ENCODE measurements around the gene UBASH3B.

UBASH3B gene

DNA sequence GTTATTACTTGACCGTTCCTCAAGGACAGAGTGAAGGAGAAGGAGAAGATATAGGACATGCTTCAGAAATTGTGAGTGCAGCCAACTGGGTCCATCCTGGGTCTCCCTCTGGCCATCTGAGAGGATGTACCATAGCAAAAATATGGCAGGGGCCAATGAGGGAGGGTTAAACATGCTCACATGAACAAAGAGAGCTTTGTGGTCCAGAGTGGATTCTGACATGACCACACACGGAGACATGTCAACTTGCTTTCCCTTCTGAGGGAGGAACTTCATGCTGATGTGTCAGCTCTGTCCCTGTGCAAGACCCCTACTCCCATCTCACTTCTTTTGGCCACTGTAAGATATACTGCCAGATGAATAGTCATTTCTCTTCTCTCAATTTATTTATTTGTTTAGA lies 3.0 kb upstream of the UBASH3B start:
- Histone ChIP-seq H3K27me3 (ENCODE audit: insufficient read depth, poor library complexity, severe bottlenecking) (peaks cover 4% of the 10 kb centered on the region), H3K4me3 (replicated peaks; ENCODE audit: insufficient read depth, low read length) (no peak overlapping the region), H3K27ac (replicated peaks) (no peak overlapping the region)
- DNase-seq (ENCODE audit: low read depth in 1 of 2, low spot score in 1 of 2) = no peak
- TF ChIP-seq, protein P1, sequence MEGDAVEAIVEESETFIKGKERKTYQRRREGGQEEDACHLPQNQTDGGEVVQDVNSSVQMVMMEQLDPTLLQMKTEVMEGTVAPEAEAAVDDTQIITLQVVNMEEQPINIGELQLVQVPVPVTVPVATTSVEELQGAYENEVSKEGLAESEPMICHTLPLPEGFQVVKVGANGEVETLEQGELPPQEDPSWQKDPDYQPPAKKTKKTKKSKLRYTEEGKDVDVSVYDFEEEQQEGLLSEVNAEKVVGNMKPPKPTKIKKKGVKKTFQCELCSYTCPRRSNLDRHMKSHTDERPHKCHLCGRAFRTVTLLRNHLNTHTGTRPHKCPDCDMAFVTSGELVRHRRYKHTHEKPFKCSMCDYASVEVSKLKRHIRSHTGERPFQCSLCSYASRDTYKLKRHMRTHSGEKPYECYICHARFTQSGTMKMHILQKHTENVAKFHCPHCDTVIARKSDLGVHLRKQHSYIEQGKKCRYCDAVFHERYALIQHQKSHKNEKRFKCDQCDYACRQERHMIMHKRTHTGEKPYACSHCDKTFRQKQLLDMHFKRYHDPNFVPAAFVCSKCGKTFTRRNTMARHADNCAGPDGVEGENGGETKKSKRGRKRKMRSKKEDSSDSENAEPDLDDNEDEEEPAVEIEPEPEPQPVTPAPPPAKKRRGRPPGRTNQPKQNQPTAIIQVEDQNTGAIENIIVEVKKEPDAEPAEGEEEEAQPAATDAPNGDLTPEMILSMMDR (IDR thresholded peaks at IDR 0.05; ENCODE audit: insufficient read depth, low read length) = no peak
- TF ChIP-seq POLR2AphosphoS5 (IDR thresholded peaks at IDR 0.05; ENCODE audit: low read depth) = no peak
- TF ChIP-seq GABPA (IDR thresholded peaks at IDR 0.05; ENCODE audit: low read depth) = no peak
- TF ChIP-seq SPI1 (IDR thresholded peaks at IDR 0.05; ENCODE audit: borderline replicate concordance, low read depth) = no peak
- TF ChIP-seq, protein P2, sequence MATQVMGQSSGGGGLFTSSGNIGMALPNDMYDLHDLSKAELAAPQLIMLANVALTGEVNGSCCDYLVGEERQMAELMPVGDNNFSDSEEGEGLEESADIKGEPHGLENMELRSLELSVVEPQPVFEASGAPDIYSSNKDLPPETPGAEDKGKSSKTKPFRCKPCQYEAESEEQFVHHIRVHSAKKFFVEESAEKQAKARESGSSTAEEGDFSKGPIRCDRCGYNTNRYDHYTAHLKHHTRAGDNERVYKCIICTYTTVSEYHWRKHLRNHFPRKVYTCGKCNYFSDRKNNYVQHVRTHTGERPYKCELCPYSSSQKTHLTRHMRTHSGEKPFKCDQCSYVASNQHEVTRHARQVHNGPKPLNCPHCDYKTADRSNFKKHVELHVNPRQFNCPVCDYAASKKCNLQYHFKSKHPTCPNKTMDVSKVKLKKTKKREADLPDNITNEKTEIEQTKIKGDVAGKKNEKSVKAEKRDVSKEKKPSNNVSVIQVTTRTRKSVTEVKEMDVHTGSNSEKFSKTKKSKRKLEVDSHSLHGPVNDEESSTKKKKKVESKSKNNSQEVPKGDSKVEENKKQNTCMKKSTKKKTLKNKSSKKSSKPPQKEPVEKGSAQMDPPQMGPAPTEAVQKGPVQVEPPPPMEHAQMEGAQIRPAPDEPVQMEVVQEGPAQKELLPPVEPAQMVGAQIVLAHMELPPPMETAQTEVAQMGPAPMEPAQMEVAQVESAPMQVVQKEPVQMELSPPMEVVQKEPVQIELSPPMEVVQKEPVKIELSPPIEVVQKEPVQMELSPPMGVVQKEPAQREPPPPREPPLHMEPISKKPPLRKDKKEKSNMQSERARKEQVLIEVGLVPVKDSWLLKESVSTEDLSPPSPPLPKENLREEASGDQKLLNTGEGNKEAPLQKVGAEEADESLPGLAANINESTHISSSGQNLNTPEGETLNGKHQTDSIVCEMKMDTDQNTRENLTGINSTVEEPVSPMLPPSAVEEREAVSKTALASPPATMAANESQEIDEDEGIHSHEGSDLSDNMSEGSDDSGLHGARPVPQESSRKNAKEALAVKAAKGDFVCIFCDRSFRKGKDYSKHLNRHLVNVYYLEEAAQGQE (IDR thresholded peaks at IDR 0.05; ENCODE audit: insufficient replicate concordance, low read depth) = no peak

DNA sequence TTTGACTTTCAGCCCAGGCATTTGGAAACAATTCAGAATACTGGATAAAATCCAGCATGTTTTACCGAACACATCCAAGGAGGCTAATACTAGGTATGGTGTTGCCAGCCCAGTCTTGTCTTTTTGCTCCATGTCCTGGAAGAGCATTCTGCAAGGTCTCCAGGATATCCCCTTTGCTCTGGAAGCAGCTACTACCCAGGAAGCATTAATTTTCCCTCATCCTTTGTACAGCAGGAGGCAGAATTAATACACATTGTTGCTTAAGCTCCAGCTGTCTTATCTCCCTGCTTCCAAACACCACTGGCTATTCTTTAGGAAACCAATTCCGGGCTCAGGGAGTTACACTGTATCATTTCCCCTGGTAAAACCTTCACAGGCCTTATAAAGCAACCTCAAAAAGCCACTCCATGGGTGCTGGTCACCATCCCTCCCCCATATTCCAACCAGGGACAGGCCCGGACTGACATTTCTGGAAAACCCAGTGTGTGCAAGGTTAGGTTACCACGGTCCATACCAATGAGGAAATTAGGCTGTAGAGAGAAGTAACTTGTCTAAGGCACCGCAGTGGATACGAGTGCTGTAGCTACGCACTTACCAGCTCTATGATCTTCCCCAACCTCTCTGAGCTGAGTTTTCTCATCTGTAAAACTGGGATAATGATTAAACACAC lies 1.5 kb upstream of the UBASH3B start:
- peaks cover 4% of the 10 kb centered on the region for H3K27me3 ChIP-seq (ENCODE audit: insufficient read depth, poor library complexity, severe bottlenecking)
- H3K4me3 ChIP-seq (replicated peaks; ENCODE audit: insufficient read depth, low read length) = no peak overlapping the region
- DNase-seq (ENCODE audit: low read depth in 1 of 2, low spot score in 1 of 2) = no peak
- TF ChIP-seq GABPA (IDR thresholded peaks at IDR 0.05; ENCODE audit: low read depth) = no peak
- TF ChIP-seq, protein P2 (IDR thresholded peaks at IDR 0.05; ENCODE audit: insufficient replicate concordance, low read depth) = no peak
- no peak overlapping the region for H3K27ac ChIP-seq (replicated peaks)

DNA sequence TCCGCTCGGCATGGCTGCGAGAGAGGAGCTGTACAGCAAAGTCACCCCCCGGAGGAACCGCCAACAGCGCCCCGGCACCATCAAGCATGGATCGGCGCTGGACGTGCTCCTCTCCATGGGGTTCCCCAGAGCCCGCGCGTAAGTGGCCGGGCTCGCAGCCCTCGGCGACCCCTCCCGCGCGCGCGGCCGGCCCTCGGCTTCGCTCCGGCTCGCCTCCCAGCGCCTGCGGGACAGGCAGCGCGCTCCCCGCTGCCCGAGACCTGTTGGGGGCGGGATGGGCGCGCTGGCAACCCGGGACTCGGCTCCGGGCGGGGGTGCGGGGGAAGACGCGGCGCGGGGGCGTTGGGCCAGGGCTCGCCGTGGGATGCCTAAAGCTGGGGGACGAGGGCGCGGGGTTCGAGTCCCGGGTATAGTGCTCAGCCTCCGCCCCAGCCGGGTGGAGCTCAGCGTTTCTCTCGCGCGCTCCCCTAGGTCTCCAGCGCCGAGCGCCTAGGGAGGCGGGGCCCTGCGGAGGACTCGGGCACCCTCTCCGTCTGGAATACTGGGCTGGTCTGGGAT lies 630 bp downstream of the UBASH3B start:
- Histone ChIP-seq H3K4me3 (replicated peaks; ENCODE audit: insufficient read depth, low read length) (peak overlapping the region; percentile 86), H3K27ac (replicated peaks) (peak overlapping the region; percentile 67), H3K27me3 (ENCODE audit: insufficient read depth, poor library complexity, severe bottlenecking) (peaks cover 4% of the 10 kb centered on the region)
- DNase-seq (ENCODE audit: low read depth in 1 of 2, low spot score in 1 of 2) = peak in 1 of 2 experiments; percentile 23
- TF ChIP-seq, protein P2 (IDR thresholded peaks at IDR 0.05; ENCODE audit: insufficient replicate concordance, low read depth) = no peak

DNA sequence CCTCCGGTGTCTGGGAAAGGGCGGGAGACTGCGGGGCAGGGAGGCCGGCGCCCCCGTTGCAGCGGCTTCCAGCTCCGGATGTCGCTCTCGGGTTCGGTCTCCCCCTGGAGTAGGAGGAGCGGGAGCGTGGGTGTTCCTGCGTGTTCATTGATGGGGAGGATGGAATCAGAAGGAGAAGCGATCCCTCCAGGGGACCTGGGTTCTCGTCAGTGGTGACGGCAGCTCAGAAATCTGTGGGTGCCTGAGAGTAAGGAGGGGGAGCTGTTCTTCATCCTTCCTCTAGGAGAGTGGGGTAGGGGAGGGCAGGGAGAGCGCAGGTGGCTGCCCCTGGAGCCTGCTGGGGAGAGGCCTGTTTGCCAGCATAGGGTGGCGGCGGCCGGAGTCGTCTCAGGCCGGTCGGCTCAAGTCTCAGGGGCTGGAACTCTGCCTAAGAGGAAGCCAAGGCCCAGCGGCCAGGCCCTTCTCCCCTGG lies 1.1 kb downstream of the UBASH3B start:
- TF ChIP-seq GABPA (IDR thresholded peaks at IDR 0.05; ENCODE audit: low read depth) (no peak), POLR2AphosphoS5 (IDR thresholded peaks at IDR 0.05; ENCODE audit: low read depth) (no peak)
- TF ChIP-seq, protein P2 (IDR thresholded peaks at IDR 0.05; ENCODE audit: insufficient replicate concordance, low read depth) = no peak
- TF ChIP-seq, protein P1 (IDR thresholded peaks at IDR 0.05; ENCODE audit: insufficient read depth, low read length) = no peak
- Histone ChIP-seq H3K27ac (replicated peaks) (no peak overlapping the region), H3K4me3 (replicated peaks; ENCODE audit: insufficient read depth, low read length) (peak overlapping the region; percentile 86), H3K27me3 (ENCODE audit: insufficient read depth, poor library complexity, severe bottlenecking) (peaks cover 4% of the 10 kb centered on the region)
- peak in 1 of 2 experiments; percentile 14 for DNase-seq (ENCODE audit: low read depth in 1 of 2, low spot score in 1 of 2)

Data from HL-60 (cell line).